ENCODE data around the gene SGF29.

The SGF29 gene
- 22.5 to 35.0 (median 28.5) reads per million in 3 donors for total RNA-seq

DNA sequence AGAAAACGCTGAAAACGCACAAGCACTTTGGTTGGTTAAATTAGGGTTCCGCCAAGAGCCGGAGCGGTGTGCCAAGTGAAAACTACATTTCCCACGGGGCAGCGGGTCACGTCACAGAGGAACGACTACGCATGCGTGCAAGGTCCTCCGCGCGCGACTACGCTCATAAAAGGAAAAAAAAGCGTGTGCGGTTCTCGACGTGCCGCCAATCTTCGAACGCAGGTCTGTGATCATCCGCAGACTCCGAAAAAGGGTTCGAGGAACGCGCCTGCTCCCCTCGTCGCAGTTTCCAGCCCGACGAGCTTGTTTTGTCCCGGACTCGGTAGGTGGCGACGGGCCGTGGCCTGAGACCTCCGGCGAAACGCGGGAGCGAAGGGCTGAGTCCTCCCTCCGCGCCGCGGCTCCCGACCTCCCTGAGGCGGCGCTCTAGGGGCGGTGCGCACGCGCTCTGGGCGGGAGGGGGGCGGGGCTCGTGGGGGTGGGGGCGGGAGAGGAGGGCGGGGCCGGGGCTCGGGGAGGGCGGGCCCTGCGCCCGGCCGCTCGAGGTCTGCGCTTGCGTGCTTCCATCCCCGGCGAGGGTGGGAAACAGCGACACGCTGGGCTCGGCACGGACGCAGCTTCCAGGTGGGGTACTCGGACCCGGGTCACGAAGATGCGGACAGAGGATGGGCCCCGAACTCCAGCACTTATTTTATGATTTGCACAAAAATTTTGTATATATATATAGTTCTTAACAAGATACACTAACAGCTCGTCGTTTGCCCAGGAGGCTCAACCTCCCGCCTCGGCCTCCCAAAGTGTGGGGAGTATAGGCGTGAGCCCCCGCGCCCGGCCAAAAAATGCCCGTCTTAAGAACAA lies at the start of gene SGF29:
SGF29 (plus strand) TSS at position 145 of the 858 bp plus-strand sequence. CDS start 27,150 bp downstream, outside the sequence.
- H3K4me1 ChIP-seq (ENCODE audit: control insufficient read depth, insufficient read depth, low read length, poor library complexity, severe bottlenecking), result peaks cover 8% of the 10 kb centered on the region
- H3K9me3 ChIP-seq (ENCODE audit: control insufficient read depth, low read length), result no peaks in the 10 kb centered on the region
- no peaks in the 10 kb centered on the region for H3K27me3 ChIP-seq (replicated peaks; ENCODE audit: control insufficient read depth, insufficient read depth, low read length, poor library complexity, severe bottlenecking)
- peaks cover 16% of the 10 kb centered on the region for H3K36me3 ChIP-seq (ENCODE audit: control insufficient read depth, insufficient read depth, low read length)
- peak within 1 kb of the TSS; percentile 92 for H3K27ac ChIP-seq (ENCODE audit: insufficient read depth, low read length, poor library complexity, severe bottlenecking)
- peak; percentile 87 to 91 (median 88) for DNase-seq
- peak within 1 kb of the TSS; percentile 70 for H3K4me3 ChIP-seq (ENCODE audit: insufficient read depth, low read depth, low read length, poor library complexity, severe bottlenecking)

DNA sequence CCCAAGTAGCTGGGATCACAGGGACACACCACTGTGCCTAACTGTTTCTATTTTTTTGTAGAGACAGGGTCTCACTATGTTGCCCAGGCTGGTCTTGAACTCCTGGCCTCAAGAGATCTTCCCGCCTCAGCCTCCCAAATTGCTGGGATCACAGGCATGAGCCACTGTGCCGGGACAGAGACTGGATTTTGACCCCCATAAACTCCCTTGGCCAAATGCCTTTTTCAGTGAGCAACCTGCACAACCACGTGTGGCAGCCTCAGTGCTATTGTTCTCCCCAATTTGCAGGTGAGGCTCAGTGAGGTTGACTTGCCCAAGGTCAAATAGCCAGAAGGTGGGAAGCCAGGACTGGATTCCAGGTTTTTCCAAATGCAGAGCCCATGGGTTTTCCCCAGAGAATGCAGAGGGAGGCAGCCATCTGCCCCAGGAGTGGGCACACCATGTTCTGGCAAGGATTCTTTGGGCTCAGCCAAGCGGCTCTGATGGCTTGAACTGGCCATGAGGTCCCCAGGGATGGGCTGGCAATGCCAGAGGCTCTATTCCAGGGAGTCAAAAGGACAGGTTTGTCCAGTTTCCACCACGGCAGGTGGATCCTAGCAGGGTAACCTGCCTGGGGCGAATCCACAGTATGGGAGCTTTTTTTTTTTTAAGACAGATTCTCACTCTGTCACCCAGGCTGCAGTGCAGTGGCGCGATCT lies 48.9 kb upstream of the SGF29 start:
- Histone ChIP-seq H3K27ac (ENCODE audit: insufficient read depth, low read length, poor library complexity, severe bottlenecking) (no peak overlapping the region), H3K9me3 (ENCODE audit: control insufficient read depth, low read length) (no peaks in the 10 kb centered on the region), H3K4me3 (ENCODE audit: insufficient read depth, low read depth, low read length, poor library complexity, severe bottlenecking) (no peak overlapping the region), H3K27me3 (replicated peaks; ENCODE audit: control insufficient read depth, insufficient read depth, low read length, poor library complexity, severe bottlenecking) (no peaks in the 10 kb centered on the region), H3K36me3 (ENCODE audit: control insufficient read depth, insufficient read depth, low read length) (no peaks in the 10 kb centered on the region), H3K4me1 (ENCODE audit: control insufficient read depth, insufficient read depth, low read length, poor library complexity, severe bottlenecking) (peaks cover 9% of the 10 kb centered on the region)
- no peak for DNase-seq

DNA sequence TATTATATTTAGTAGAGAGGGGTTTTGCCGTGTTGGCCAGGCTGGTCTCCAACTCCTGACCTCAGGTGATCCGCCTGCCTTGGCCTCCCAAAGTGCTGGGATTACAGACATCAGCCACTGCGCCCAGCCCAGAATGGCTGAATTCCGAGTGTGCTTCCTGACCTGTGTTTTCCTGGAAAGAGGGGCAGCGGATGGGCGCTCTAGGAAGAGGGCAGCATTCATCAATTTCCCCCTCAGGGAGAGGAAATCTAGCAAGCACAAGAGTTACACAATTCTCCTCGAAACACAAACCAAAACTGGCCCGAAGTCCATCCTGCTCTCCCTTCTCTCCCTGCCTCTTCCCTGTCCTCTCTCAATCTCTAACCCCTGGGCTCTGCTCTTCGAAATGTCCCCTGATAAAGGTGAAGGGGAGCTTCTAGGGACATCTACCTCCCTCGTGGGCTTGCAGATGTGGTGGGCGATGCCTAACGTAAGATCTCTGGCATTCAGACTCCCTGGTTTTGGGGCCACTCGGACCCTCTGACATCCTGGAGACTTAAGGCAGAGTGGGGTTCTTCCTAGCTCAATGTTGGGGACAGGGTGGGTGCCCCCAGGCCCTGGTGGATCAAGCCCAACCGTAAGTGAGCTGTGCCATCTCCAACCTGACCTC lies 48.1 kb upstream of the SGF29 start:
- Histone ChIP-seq H3K27ac (ENCODE audit: insufficient read depth, low read length, poor library complexity, severe bottlenecking) (no peak overlapping the region), H3K4me3 (ENCODE audit: insufficient read depth, low read depth, low read length, poor library complexity, severe bottlenecking) (no peak overlapping the region), H3K36me3 (ENCODE audit: control insufficient read depth, insufficient read depth, low read length) (no peaks in the 10 kb centered on the region), H3K27me3 (replicated peaks; ENCODE audit: control insufficient read depth, insufficient read depth, low read length, poor library complexity, severe bottlenecking) (no peaks in the 10 kb centered on the region), H3K9me3 (ENCODE audit: control insufficient read depth, low read length) (no peaks in the 10 kb centered on the region), H3K4me1 (ENCODE audit: control insufficient read depth, insufficient read depth, low read length, poor library complexity, severe bottlenecking) (peaks cover 9% of the 10 kb centered on the region)
- DNase-seq, result no peak

DNA sequence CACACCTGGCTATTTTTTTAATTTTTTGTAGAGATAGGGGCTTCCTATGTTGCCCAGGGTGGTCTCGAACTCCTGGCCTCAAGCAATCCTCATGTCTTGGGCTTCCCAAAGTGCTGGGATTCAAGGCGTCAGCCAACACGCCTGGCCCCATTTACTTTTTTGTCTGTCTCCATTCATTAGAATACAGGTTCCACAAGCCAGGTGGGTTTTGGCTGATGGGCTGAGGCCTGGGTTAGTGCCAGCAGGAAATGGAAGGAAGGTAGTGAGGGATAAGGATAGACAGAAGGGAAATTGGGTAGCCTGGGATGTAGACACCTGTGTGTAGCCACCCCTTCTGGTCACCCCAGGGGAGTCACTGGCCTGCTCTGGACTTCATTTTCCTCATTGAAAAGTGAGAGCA lies 42.7 kb upstream of the SGF29 start:
- H3K27me3 ChIP-seq (replicated peaks; ENCODE audit: control insufficient read depth, insufficient read depth, low read length, poor library complexity, severe bottlenecking), result no peaks in the 10 kb centered on the region
- DNase-seq, result no peak
- peaks cover 9% of the 10 kb centered on the region for H3K4me1 ChIP-seq (ENCODE audit: control insufficient read depth, insufficient read depth, low read length, poor library complexity, severe bottlenecking)
- no peak overlapping the region for H3K4me3 ChIP-seq (ENCODE audit: insufficient read depth, low read depth, low read length, poor library complexity, severe bottlenecking)
- H3K36me3 ChIP-seq (ENCODE audit: control insufficient read depth, insufficient read depth, low read length), result no peaks in the 10 kb centered on the region
- H3K9me3 ChIP-seq (ENCODE audit: control insufficient read depth, low read length), result no peaks in the 10 kb centered on the region
- H3K27ac ChIP-seq (ENCODE audit: insufficient read depth, low read length, poor library complexity, severe bottlenecking), result no peak overlapping the region

DNA sequence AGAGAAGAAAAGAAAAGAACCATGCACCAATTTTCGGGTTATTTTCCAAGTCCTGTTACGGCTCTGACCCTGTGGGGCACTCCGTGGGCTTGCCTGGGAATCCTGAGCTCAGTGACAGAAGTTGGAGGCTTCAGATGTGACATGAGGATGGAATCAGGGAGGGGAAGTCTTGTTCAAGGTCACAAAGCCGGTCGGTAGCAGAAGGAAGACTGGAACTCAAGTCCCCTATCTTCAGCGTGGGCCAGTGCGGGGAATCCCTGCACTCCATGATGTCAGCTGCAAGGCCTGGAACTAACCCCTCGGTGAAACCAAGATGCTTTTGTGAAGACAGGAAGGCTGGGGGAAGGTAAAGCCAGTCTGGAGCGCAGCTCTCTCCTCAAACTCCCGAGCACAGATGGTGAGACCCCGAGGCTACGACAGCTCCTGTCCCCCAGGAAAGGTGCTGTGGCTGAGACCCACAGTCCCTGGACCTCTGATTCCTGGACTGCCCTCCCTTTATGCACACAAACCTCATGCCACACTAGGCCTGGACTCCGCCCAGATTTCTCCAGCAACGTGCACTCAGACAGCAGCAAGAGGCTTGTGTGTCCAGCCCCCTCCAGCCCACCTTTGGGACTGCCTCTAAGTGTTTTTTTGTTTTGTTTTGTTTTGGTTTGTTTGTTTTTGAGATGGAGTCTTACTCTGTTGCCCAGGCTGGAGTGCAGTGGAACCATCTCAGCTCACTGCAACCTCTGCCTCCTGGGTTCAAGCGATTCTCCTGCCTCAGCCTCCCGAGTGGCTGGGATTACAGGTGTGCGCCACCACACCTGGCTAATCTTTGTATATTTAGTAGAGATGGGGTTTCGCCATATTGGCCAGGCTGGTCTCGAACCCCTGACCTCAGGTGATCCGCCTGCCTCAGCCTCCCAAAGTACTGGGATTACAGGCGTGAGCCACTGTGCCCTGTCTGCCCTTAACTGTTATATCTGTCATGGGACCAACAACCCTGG lies 41.6 kb upstream of the SGF29 start:
- H3K36me3 ChIP-seq (ENCODE audit: control insufficient read depth, insufficient read depth, low read length), result no peaks in the 10 kb centered on the region
- H3K27me3 ChIP-seq (replicated peaks; ENCODE audit: control insufficient read depth, insufficient read depth, low read length, poor library complexity, severe bottlenecking), result no peaks in the 10 kb centered on the region
- no peaks in the 10 kb centered on the region for H3K9me3 ChIP-seq (ENCODE audit: control insufficient read depth, low read length)
- peaks cover 9% of the 10 kb centered on the region for H3K4me1 ChIP-seq (ENCODE audit: control insufficient read depth, insufficient read depth, low read length, poor library complexity, severe bottlenecking)
- no peak overlapping the region for H3K4me3 ChIP-seq (ENCODE audit: insufficient read depth, low read depth, low read length, poor library complexity, severe bottlenecking)
- DNase-seq, result no peak
- no peak overlapping the region for H3K27ac ChIP-seq (ENCODE audit: insufficient read depth, low read length, poor library complexity, severe bottlenecking)

DNA sequence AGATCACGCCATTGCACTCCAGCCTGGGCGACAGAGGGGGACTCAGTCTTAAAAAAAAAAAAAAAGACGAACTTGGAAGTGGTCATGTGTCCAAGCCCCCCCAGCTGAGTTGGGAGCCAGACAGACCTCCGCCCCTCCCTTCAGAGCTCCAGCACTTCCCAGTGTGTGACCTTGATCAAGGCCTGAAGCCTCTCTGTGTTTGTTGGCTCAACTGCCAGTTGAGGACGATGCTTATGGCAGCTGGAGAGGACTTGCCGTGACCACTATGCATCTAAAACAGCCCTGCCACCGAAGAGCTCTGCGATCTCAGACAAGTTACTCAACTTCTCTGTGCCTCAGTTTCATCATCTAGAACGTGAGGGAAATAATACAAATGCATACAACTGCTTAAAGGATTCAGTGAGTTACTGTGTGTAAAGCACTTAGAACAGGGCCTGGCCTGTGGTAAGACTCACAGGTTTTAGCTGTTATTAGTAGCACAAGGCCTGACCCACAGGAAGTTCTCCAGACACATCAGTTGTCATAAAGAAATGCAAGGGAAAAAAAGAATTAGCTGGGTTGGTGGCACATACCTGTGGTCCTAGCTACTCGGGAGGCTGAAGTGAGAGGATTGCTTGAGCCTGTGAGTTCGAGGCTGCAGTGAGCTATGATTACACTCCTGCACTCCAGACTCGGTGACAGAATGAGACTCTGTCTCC lies 40.1 kb upstream of the SGF29 start:
- no peak overlapping the region for H3K4me3 ChIP-seq (ENCODE audit: insufficient read depth, low read depth, low read length, poor library complexity, severe bottlenecking)
- no peaks in the 10 kb centered on the region for H3K27me3 ChIP-seq (replicated peaks; ENCODE audit: control insufficient read depth, insufficient read depth, low read length, poor library complexity, severe bottlenecking)
- H3K27ac ChIP-seq (ENCODE audit: insufficient read depth, low read length, poor library complexity, severe bottlenecking), result no peak overlapping the region
- no peaks in the 10 kb centered on the region for H3K4me1 ChIP-seq (ENCODE audit: control insufficient read depth, insufficient read depth, low read length, poor library complexity, severe bottlenecking)
- H3K36me3 ChIP-seq (ENCODE audit: control insufficient read depth, insufficient read depth, low read length), result no peaks in the 10 kb centered on the region
- no peaks in the 10 kb centered on the region for H3K9me3 ChIP-seq (ENCODE audit: control insufficient read depth, low read length)
- DNase-seq, result no peak

DNA sequence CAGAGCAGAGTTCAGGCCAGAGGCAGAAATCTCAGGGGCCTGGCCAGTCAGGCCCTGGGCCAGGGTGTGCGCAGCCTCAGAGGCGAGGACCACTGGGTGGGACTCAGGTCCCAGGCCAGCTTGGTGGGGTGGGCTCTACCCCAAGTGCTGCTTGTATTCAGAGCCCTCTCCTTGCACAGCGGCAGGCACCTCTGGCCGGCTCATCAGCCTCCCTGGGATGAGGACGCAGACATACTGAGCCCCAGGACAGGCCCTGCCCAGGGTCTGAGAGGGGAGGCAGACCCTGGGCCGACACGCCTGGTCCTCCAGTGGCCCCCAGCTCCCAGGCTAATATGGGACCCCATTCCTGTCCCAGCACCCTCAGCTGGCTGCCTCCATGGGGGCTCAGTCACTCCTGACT lies 39.5 kb upstream of the SGF29 start:
- DNase-seq, result no peak
- no peaks in the 10 kb centered on the region for H3K4me1 ChIP-seq (ENCODE audit: control insufficient read depth, insufficient read depth, low read length, poor library complexity, severe bottlenecking)
- H3K4me3 ChIP-seq (ENCODE audit: insufficient read depth, low read depth, low read length, poor library complexity, severe bottlenecking), result no peak overlapping the region

DNA sequence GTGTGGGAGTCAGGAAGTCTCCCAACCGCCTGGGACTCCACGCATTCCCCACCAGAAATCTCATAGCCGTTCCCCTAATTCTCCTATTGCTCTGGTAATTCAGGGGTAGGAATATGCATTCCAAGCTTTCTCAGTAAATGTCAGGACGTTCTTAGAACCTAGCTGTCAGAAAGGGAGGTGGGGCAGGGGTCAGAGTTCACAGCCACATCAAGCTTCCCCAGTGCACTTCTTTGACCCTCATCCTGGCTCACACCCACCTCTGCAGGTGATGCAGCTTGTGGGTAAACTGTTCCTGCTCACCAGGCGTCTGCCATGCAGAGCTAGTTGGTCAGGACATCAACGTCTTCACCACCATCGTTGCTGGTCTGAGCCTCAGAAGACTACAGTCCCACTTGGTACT lies 33.0 kb upstream of the SGF29 start:
- Histone ChIP-seq H3K9me3 (ENCODE audit: control insufficient read depth, low read length) (no peaks in the 10 kb centered on the region), H3K4me3 (ENCODE audit: insufficient read depth, low read depth, low read length, poor library complexity, severe bottlenecking) (no peak overlapping the region), H3K27me3 (replicated peaks; ENCODE audit: control insufficient read depth, insufficient read depth, low read length, poor library complexity, severe bottlenecking) (no peaks in the 10 kb centered on the region), H3K27ac (ENCODE audit: insufficient read depth, low read length, poor library complexity, severe bottlenecking) (no peak overlapping the region), H3K4me1 (ENCODE audit: control insufficient read depth, insufficient read depth, low read length, poor library complexity, severe bottlenecking) (no peaks in the 10 kb centered on the region), H3K36me3 (ENCODE audit: control insufficient read depth, insufficient read depth, low read length) (no peaks in the 10 kb centered on the region)
- DNase-seq, result no peak

More for the DNA sequence above, 39.5 kb upstream of the SGF29 start:
- Histone ChIP-seq H3K27me3 (replicated peaks; ENCODE audit: control insufficient read depth, insufficient read depth, low read length, poor library complexity, severe bottlenecking) (no peaks in the 10 kb centered on the region), H3K27ac (ENCODE audit: insufficient read depth, low read length, poor library complexity, severe bottlenecking) (no peak overlapping the region), H3K9me3 (ENCODE audit: control insufficient read depth, low read length) (no peaks in the 10 kb centered on the region), H3K36me3 (ENCODE audit: control insufficient read depth, insufficient read depth, low read length) (no peaks in the 10 kb centered on the region)

DNA sequence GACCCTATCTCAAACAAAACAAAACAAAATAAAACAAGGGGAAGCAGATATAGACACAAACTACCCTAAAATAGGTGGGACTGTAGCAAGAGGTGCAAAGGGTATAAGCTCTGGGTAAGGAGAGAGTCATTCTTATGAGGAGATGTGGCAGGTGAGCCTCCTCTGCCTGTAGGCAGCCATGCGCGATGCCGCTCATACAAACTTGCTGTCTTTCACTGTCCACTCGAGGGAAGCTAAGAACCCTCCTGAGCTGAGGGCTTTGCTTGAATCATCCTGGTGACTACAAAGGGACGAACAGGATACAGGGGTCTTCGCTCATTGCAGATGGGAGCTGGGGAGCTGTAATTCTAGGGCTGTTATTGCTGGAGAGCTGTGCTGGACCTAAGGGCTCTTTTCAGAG lies 32.3 kb upstream of the SGF29 start:
- Histone ChIP-seq H3K4me3 (ENCODE audit: insufficient read depth, low read depth, low read length, poor library complexity, severe bottlenecking) (no peak overlapping the region), H3K9me3 (ENCODE audit: control insufficient read depth, low read length) (no peaks in the 10 kb centered on the region), H3K36me3 (ENCODE audit: control insufficient read depth, insufficient read depth, low read length) (no peaks in the 10 kb centered on the region), H3K27me3 (replicated peaks; ENCODE audit: control insufficient read depth, insufficient read depth, low read length, poor library complexity, severe bottlenecking) (no peaks in the 10 kb centered on the region), H3K4me1 (ENCODE audit: control insufficient read depth, insufficient read depth, low read length, poor library complexity, severe bottlenecking) (no peaks in the 10 kb centered on the region), H3K27ac (ENCODE audit: insufficient read depth, low read length, poor library complexity, severe bottlenecking) (no peak overlapping the region)
- DNase-seq, result no peak

All from effector memory CD4-positive, alpha-beta T cell (primary cell).